AG10803 (cell line): ENCODE data around the gene C2orf72.

Experiments used
- DNase-seq: peaks from one replicate; pipeline ENCODE4 v3.0.0; 2010; ENCODE audit warnings: low read depth
- H3K4me3 ChIP-seq: 2 replicates; pipeline ENCODE4 v1.5.1; 2011; ENCODE audit warnings: mild to moderate bottlenecking, low read length, control low read depth
- TF ChIP-seq, protein P1 (sequence below): conservative IDR thresholded peaks from 2 replicates; pipeline ENCODE4 v1.5.1; 2011; ENCODE audit warnings: mild to moderate bottlenecking, low read length, control low read depth, inconsistent platforms

Gene C2orf72

DNA sequence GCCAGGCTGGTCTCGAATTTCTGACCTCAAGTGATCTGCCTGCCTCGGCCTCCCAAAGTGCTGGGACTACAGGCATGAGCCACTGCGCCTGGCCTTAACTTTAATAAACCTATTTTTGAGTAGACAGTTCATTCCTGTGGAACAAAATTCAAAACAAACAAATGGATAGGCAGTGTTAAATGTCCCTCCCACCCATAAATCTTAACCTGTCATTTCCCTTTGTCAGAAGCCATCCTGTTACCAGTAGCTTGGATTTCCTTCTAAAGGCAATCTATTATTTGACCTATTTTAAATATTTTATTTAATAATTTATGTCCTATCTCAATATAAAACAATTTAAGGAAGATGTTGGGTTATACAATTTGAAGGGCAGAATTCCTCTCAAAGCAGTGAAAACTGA is 6.6 kb upstream of the C2orf72 start:
- DNase-seq, result no peak
- TF ChIP-seq, protein P1, sequence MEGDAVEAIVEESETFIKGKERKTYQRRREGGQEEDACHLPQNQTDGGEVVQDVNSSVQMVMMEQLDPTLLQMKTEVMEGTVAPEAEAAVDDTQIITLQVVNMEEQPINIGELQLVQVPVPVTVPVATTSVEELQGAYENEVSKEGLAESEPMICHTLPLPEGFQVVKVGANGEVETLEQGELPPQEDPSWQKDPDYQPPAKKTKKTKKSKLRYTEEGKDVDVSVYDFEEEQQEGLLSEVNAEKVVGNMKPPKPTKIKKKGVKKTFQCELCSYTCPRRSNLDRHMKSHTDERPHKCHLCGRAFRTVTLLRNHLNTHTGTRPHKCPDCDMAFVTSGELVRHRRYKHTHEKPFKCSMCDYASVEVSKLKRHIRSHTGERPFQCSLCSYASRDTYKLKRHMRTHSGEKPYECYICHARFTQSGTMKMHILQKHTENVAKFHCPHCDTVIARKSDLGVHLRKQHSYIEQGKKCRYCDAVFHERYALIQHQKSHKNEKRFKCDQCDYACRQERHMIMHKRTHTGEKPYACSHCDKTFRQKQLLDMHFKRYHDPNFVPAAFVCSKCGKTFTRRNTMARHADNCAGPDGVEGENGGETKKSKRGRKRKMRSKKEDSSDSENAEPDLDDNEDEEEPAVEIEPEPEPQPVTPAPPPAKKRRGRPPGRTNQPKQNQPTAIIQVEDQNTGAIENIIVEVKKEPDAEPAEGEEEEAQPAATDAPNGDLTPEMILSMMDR, result no peak
- H3K4me3 ChIP-seq, result no peak overlapping the region

DNA sequence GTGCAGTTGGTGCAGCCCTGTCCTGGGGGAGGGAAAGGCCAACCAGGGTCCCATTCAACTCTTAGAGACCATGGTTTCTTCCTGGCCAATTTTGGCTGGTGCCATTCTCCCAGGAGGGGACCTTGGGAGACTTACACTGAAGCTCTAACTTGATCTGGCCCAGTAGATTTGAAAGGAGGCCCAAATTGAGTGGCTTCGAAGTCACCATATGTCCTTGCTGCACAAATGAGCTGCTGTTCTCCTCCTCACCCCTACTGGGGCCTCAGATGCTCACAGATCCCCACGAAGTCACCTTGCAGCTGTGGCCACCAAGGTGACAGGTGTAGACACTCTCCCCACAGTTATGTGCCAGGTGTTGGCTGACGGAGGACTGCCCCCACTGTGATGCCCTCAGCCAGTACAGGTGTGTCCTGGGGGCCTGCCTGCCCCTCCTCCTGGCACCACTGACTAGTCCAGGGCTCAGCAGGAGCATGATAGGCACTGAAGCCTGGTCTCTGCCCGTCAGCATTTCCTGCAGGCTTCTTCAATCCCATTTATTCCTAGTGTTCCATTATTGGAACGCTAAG is 4.7 kb upstream of the C2orf72 start:
- TF ChIP-seq, protein P1, result no peak
- DNase-seq, result no peak
- H3K4me3 ChIP-seq, result no peak overlapping the region

DNA sequence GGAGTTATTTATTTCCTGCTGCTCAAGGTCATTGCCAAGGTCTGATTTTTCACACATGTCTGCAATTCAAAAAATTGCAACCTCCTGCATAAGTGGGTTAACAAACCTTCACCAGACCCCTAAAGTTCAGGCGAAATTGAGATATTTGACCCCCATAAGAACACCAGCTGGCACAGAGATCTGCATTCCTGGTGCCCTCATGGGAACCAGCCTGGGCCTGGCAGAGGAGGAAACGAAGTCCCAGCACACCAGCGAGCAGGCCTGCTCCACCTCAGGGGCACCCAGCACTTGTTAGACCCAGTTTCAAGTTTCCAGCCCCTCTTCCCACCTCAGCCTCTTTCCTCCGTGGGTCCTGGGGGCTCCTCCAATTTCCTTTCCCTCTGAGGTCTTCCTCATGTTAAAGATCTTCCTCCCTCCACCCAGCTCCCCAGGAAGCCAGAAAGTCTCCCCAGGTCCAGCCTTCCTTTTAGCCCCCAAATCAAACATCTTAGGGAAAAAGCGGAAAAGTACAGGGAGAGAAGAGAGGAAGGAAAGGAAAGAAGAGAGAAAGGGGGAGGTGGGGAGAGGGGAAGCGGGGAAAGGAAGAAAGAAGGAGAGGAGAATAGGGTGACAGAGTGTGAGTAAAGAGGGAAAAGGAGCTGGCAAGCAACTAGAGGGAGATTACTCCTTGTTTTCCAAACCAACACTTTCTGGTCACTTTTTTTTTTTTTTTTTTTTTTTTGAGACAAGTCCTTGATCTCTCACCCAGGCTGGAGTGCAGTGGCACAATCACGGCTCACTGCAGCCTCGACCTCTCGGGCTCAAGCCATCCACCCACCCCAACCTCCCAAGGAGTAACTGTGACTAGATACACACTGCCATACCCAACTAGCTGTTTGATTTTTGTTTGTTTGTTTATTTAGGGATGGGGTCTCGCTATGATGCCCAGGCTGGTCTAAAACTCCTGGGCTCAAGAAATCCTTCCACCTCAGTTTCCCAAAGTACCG is 3.9 kb upstream of the C2orf72 start:
- TF ChIP-seq, protein P1, result no peak
- DNase-seq, result no peak
- no peak overlapping the region for H3K4me3 ChIP-seq

DNA sequence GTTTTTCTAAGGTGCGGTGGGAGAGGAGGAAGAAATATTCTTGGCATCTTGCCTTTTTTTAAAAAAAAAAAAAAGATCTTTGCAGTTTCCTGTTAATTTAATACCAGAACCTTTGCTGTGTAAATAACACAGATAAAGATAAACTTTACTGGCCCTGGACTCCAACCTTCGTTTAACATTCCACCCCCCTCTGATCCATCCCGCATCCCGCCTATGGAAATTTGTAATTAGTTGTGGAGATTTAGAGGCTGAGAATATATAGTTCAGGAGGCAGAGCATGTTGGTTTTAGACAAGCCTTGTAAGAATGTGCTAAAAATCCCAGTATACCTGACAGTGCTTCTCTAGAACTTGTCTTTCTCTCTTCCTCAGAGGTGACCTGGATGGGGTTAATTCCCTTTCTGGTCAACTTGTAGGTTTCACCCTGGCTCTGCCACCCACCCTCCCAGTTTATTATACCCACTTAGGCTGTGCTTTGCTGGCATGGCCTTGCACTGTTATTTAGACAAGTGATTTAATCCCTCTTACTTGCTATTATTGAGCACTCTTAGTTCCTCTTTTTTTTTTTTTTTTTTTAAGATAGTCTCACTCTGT is 2.9 kb upstream of the C2orf72 start:
- TF ChIP-seq, protein P1, result no peak
- H3K4me3 ChIP-seq, result no peak overlapping the region
- DNase-seq, result no peak

DNA sequence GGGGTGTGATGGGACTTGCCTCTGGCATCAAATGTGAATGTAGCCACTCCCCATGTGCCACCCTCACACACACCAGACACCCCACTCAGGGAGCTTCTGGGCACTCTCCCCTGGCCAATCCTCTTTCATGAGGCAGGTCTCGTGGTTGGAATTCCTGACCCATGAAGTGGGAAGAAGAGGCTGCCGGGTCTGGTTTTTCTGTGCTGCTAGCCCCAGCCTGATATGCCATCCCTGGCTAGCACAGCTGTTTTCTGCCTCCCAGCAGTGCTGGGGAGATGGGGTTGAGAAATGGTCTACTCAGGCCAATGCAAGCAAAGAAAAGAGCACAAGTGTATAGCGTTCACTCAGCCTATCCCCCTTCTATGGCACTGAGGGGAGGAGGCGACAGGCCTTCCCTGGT is 1.2 kb upstream of the C2orf72 start:
- TF ChIP-seq, protein P1, result no peak
- DNase-seq, result no peak

DNA sequence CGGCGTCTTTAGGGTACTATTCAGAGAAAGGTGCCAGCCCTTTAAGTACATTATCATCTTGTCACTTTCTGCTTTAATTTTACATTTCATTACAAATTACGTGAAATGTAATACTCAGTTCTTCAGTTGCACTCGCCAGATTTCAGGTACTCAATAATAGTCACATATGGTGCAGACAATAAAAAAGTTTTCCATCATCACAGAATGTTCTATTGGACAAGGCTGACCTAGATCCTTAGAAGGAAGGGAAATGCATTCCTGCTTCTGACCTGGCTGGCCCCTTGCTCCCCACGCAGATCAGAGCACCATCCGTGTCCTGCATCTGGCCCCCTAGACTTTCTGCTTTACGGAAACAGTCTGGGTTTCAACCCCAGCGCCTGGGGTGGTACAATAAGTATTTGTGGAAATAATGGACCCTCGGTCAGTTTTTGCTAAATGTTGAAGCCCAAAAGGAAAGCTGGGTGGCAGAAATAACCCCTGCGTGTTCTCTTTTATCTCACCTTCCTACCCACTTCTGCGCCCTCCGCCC is 681 bp upstream of the C2orf72 start:
- TF ChIP-seq, protein P1, result no peak
- no peak overlapping the region for H3K4me3 ChIP-seq
- no peak for DNase-seq

More for the DNA sequence above, 1.2 kb upstream of the C2orf72 start:
- no peak overlapping the region for H3K4me3 ChIP-seq
